ENCODE measurements around the gene SLC4A2.

Gene SLC4A2

GRCh38 chr7:151088019-151088855, 28.8 kb downstream of the SLC4A2 start:
- no peak for DNase-seq
- TF ChIP-seq CTCF (IDR thresholded peaks at IDR 0.05; ENCODE audit: low read depth, low read length) = no peak
- Histone ChIP-seq H3K9me3 (ENCODE audit: severe bottlenecking) (no peaks in the 10 kb centered on the region), H3K27me3 (ENCODE audit: insufficient read depth, low read depth, severe bottlenecking) (no peaks in the 10 kb centered on the region), H3K4me3 (ENCODE audit: low read depth, low read length) (peak overlapping the region; percentile 87), H3K27ac (peak overlapping the region; percentile 96), H3K36me3 (peaks cover 44% of the 10 kb centered on the region)

- no peak for TF ChIP-seq CTCF (IDR thresholded peaks at IDR 0.05; ENCODE audit: low read depth, low read length)
- DNase-seq = peak; percentile 89
- no peaks in the 10 kb centered on the region for H3K9me3 ChIP-seq (ENCODE audit: severe bottlenecking)
- peak overlapping the region; percentile 87 for H3K4me3 ChIP-seq (ENCODE audit: low read depth, low read length)
- peaks cover 52% of the 10 kb centered on the region for H3K36me3 ChIP-seq
- H3K27me3 ChIP-seq (ENCODE audit: insufficient read depth, low read depth, severe bottlenecking) = no peaks in the 10 kb centered on the region
- H3K27ac ChIP-seq = peak overlapping the region; percentile 96
These were observed 29.7 kb downstream of the SLC4A2 start for GRCh38 chr7:151088856-151089699.

GRCh38 chr7:151089893-151090730, 30.7 kb downstream of the SLC4A2 start:
- DNase-seq = peak; percentile 67
- Histone ChIP-seq H3K36me3 (peaks cover 52% of the 10 kb centered on the region), H3K27me3 (ENCODE audit: insufficient read depth, low read depth, severe bottlenecking) (no peaks in the 10 kb centered on the region), H3K27ac (peak overlapping the region; percentile 96), H3K9me3 (ENCODE audit: severe bottlenecking) (no peaks in the 10 kb centered on the region), H3K4me3 (ENCODE audit: low read depth, low read length) (peak overlapping the region; percentile 87)
- no peak for TF ChIP-seq CTCF (IDR thresholded peaks at IDR 0.05; ENCODE audit: low read depth, low read length)

GRCh38 chr7:151091003-151091402, 31.6 kb downstream of the SLC4A2 start:
- no peaks in the 10 kb centered on the region for H3K9me3 ChIP-seq (ENCODE audit: severe bottlenecking)
- DNase-seq = no peak
- TF ChIP-seq CTCF (IDR thresholded peaks at IDR 0.05; ENCODE audit: low read depth, low read length) = no peak

DNA sequence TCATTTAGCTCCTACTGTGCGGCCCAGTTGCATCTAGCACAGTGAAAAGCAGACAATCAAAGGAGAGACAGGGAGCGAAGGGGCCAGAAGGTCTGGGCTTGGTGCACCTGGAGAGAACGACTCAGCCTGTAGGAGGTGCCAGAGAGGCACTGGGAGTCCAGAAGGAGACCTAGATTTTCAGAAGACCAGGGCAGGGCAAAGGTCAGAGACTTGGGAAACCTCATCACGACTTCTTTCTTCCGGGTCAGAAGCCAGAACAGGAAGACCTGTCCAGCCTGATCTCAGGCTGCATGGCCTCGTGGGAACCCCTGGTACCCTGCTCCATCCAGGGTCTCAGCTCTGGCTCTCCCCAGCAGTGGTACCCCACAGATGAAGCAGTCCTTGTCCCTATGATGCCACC, 32.0 kb downstream of the SLC4A2 start:
- H3K27me3 ChIP-seq (ENCODE audit: insufficient read depth, low read depth, severe bottlenecking) = no peaks in the 10 kb centered on the region
- 0 out of 2 replicates have a peak overlapping the region, but pooled peaks have one; percentile 35 for H3K27ac ChIP-seq
- peaks cover 57% of the 10 kb centered on the region for H3K36me3 ChIP-seq
- peak; percentile 83 for TF ChIP-seq CTCF (IDR thresholded peaks at IDR 0.05; ENCODE audit: low read depth, low read length)
- no peak overlapping the region for H3K4me3 ChIP-seq (ENCODE audit: low read depth, low read length)
- H3K9me3 ChIP-seq (ENCODE audit: severe bottlenecking) = no peaks in the 10 kb centered on the region
- DNase-seq = peak; percentile 54

More at GRCh38 chr7:151091003-151091402, 31.6 kb downstream of the SLC4A2 start:
- peak overlapping the region; percentile 35; the same call in 1 of the 2 replicates for H3K27ac ChIP-seq
- H3K27me3 ChIP-seq (ENCODE audit: insufficient read depth, low read depth, severe bottlenecking) = no peaks in the 10 kb centered on the region
- H3K4me3 ChIP-seq (ENCODE audit: low read depth, low read length) = no peak overlapping the region
- H3K36me3 ChIP-seq = peaks cover 55% of the 10 kb centered on the region
